ENCODE results near the gene FBLIM1.
A peak's percentile ranks its signal among the peaks of the same experiment; 100 is the strongest.

The FBLIM1 gene

DNA sequence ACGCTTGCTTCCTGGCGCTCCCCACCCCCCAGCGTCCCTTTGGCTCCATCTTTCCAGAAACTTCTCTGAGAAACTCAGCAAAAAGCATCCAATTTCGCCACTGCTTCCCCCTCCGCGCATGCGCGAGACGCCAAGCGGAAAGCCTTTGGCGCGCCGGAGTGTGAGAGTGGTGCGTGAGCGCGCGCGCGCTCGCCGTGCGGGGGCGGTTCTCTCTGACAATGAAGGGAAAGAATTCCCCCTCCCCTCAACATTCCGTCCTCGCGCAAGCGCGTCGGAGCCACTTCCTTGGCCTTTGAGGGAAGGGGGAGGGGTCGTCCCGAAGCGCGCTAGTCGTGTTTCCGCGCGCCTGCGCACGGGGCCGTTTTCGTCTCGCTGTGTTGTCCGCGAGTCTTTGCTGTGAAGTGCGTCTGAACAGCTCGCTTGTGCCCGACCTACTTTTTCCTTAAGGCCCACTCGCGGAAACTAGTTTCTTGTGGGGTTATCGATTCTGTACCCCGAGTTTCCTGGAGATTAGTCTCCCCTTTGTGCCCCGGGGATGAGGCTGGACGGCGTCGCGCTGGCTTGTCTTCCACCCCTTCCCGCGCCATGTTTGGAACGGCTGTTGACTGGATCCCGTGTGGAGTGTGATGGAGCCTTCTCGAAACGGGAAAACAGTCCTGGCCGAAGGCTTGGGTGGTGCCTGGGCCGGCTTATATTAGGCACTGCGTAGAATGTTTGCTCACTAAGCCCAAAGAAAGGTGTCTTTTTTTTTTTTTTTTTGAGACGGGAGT, 77.3 kb downstream of the FBLIM1 start (continued):
- no peak for TF ChIP-seq ZNF221 (tag by site-specific recombination; IDR thresholded peaks at IDR 0.05; ENCODE audit: borderline replicate concordance)
- TF ChIP-seq ZNF776 (tag by site-specific recombination; IDR thresholded peaks at IDR 0.05; ENCODE audit: borderline replicate concordance): no peak
- TF ChIP-seq ZNF530 (tag by site-specific recombination; IDR thresholded peaks at IDR 0.05; ENCODE audit: low read depth): no peak
- TF ChIP-seq ZNF501 (tag by site-specific recombination; IDR thresholded peaks at IDR 0.05): 0 out of 2 replicates have a peak, but pooled peaks have one; percentile 16
- peak; percentile 15; the same call in 1 of the 2 replicates for TF ChIP-seq ZEB2 (tag by site-specific recombination; IDR thresholded peaks at IDR 0.05)
- peak; percentile 86 for TF ChIP-seq SP2 (tag by site-specific recombination; IDR thresholded peaks at IDR 0.05)
- TF ChIP-seq, protein P1, sequence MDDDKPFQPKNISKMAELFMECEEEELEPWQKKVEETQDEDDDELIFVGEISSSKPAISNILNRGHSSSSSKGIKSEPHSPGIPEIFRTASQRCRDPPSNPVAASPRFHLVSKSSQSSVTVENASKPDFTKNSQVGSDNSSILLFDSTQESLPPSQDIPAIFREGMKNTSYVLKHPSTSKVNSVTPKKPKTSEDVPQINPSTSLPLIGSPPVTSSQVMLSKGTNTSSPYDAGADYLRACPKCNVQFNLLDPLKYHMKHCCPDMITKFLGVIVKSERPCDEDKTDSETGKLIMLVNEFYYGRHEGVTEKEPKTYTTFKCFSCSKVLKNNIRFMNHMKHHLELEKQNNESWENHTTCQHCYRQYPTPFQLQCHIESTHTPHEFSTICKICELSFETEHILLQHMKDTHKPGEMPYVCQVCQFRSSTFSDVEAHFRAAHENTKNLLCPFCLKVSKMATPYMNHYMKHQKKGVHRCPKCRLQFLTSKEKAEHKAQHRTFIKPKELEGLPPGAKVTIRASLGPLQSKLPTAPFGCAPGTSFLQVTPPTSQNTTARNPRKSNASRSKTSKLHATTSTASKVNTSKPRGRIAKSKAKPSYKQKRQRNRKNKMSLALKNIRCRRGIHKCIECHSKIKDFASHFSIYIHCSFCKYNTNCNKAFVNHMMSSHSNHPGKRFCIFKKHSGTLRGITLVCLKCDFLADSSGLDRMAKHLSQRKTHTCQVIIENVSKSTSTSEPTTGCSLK (tag by site-specific recombination; IDR thresholded peaks at IDR 0.05): no peak
- TF ChIP-seq ZNF423 (tag by site-specific recombination; IDR thresholded peaks at IDR 0.05): no peak
- TF ChIP-seq, protein P2, sequence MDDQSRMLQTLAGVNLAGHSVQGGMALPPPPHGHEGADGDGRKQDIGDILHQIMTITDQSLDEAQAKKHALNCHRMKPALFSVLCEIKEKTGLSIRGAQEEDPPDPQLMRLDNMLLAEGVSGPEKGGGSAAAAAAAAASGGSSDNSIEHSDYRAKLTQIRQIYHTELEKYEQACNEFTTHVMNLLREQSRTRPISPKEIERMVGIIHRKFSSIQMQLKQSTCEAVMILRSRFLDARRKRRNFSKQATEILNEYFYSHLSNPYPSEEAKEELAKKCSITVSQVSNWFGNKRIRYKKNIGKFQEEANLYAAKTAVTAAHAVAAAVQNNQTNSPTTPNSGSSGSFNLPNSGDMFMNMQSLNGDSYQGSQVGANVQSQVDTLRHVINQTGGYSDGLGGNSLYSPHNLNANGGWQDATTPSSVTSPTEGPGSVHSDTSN (CRISPR knock-in tag; IDR thresholded peaks at IDR 0.05): peak; percentile 58; the same call in 1 of the 2 replicates
- no peak for TF ChIP-seq GLIS2 (tag by site-specific recombination; IDR thresholded peaks at IDR 0.05)
- TF ChIP-seq SETDB1 (IDR thresholded peaks at IDR 0.05; ENCODE audit: insufficient read length, low read length): no peak
- no peak for TF ChIP-seq ZNF621 (tag by site-specific recombination; IDR thresholded peaks at IDR 0.05)
- peak; percentile 58; the same call in 1 of the 2 replicates for TF ChIP-seq YY2 (tag by site-specific recombination; IDR thresholded peaks at IDR 0.05)
- TF ChIP-seq YY1 (tag by site-specific recombination; IDR thresholded peaks at IDR 0.05): peak; percentile 59
- TF ChIP-seq SCRT1 (tag by site-specific recombination; IDR thresholded peaks at IDR 0.05; ENCODE audit: borderline replicate concordance): no peak
- peak; percentile 95 for TF ChIP-seq ZNF366 (tag by site-specific recombination; conservative IDR thresholded peaks at IDR 0.05)
- TF ChIP-seq ZNF777 (tag by site-specific recombination; IDR thresholded peaks at IDR 0.05; ENCODE audit: borderline replicate concordance): no peak
- TF ChIP-seq ZNF747 (tag by site-specific recombination; IDR thresholded peaks at IDR 0.05): no peak
- TF ChIP-seq, protein P3, sequence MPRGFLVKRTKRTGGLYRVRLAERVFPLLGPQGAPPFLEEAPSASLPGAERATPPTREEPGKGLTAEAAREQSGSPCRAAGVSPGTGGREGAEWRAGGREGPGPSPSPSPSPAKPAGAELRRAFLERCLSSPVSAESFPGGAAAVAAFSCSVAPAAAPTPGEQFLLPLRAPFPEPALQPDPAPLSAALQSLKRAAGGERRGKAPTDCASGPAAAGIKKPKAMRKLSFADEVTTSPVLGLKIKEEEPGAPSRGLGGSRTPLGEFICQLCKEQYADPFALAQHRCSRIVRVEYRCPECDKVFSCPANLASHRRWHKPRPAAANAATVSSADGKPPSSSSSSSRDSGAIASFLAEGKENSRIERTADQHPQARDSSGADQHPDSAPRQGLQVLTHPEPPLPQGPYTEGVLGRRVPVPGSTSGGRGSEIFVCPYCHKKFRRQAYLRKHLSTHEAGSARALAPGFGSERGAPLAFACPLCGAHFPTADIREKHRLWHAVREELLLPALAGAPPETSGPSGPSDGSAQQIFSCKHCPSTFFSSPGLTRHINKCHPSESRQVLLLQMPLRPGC (tag by site-specific recombination; IDR thresholded peaks at IDR 0.05): 0 out of 2 replicates have a peak, but pooled peaks have one; percentile 6
- TF ChIP-seq, protein P4, sequence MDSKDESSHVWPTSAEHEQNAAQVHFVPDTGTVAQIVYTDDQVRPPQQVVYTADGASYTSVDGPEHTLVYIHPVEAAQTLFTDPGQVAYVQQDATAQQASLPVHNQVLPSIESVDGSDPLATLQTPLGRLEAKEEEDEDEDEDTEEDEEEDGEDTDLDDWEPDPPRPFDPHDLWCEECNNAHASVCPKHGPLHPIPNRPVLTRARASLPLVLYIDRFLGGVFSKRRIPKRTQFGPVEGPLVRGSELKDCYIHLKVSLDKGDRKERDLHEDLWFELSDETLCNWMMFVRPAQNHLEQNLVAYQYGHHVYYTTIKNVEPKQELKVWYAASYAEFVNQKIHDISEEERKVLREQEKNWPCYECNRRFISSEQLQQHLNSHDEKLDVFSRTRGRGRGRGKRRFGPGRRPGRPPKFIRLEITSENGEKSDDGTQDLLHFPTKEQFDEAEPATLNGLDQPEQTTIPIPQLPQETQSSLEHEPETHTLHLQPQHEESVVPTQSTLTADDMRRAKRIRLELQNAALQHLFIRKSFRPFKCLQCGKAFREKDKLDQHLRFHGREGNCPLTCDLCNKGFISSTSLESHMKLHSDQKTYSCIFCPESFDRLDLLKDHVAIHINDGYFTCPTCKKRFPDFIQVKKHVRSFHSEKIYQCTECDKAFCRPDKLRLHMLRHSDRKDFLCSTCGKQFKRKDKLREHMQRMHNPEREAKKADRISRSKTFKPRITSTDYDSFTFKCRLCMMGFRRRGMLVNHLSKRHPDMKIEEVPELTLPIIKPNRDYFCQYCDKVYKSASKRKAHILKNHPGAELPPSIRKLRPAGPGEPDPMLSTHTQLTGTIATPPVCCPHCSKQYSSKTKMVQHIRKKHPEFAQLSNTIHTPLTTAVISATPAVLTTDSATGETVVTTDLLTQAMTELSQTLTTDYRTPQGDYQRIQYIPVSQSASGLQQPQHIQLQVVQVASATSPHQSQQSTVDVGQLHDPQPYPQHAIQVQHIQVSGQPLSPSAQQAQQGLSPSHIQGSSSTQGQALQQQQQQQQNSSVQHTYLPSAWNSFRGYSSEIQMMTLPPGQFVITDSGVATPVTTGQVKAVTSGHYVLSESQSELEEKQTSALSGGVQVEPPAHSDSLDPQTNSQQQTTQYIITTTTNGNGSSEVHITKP (tag by site-specific recombination; IDR thresholded peaks at IDR 0.05): peak; percentile 37; the same call in 1 of the 2 replicates
- no peak for TF ChIP-seq FEZF1 (tag by site-specific recombination; IDR thresholded peaks at IDR 0.05)
- no peak for TF ChIP-seq SCRT2 (tag by site-specific recombination; IDR thresholded peaks at IDR 0.05)
- TF ChIP-seq ZNF404 (tag by site-specific recombination; IDR thresholded peaks at IDR 0.05): no peak
- TF ChIP-seq ZNF24 (tag by site-specific recombination; IDR thresholded peaks at IDR 0.05): no peak
- peak; percentile 98 for TF ChIP-seq ZNF121 (tag by site-specific recombination; IDR thresholded peaks at IDR 0.05)
- TF ChIP-seq ZNF341 (tag by site-specific recombination; IDR thresholded peaks at IDR 0.05; ENCODE audit: low read depth): peak; percentile 87
- TF ChIP-seq ZNF416 (tag by site-specific recombination; IDR thresholded peaks at IDR 0.05): no peak
- no peak; the same call in 1 of the 2 replicates for TF ChIP-seq SP7 (tag by site-specific recombination; IDR thresholded peaks at IDR 0.05)
- TF ChIP-seq ZNF335 (tag by site-specific recombination; conservative IDR thresholded peaks at IDR 0.05): no peak; the same call in 1 of the 2 replicates
- TF ChIP-seq ZNF560 (tag by site-specific recombination; IDR thresholded peaks at IDR 0.05; ENCODE audit: borderline replicate concordance): no peak
- TF ChIP-seq ZFHX2 (tag by site-specific recombination; conservative IDR thresholded peaks at IDR 0.05): peak; percentile 88

All from HEK293 (cell line).